Suprapubic skin (tissue), 4 donors: ENCODE results near the gene AGMO. TPM values are rescaled to one million over a fixed set of nuclear protein-coding genes. Genes with fewer than 3 reads are reported as not detected.

Experiments
- DNase-seq, 2 donors: peaks; one replicate each; pipeline ENCODE4 v3.0.0-alpha.2; 2019; ENCODE audit warnings: low spot score in 2 of 2
- H3K27ac ChIP-seq: fragments of 200-600 bp; sonication (generic); one replicate; pipeline ENCODE4 v1.5.1; 2019
- H3K27me3 ChIP-seq: fragments of 200-600 bp; sonication (generic); one replicate; pipeline ENCODE4 v1.5.1; 2019
- H3K36me3 ChIP-seq: fragments of 200-600 bp; sonication (generic); one replicate; pipeline ENCODE4 v1.5.1; 2019
- H3K4me1 ChIP-seq: fragments of 200-600 bp; sonication (generic); one replicate; pipeline ENCODE4 v1.5.1; 2019
- H3K4me3 ChIP-seq: fragments of 200-600 bp; sonication (generic); one replicate; pipeline ENCODE4 v1.5.1; 2019; ENCODE audit warnings: mild to moderate bottlenecking
- H3K9me3 ChIP-seq: fragments of 200-600 bp; sonication (generic); one replicate; pipeline ENCODE4 v1.5.1; 2019
- CTCF ChIP-seq, 2 donors: fragments of 200-600 bp in 1 of 2; fragments of 450-650 bp in 1 of 2; sonication (generic) in 1 of 2; IDR thresholded peaks; one replicate each; pipeline ENCODE4 v1.5.1; 2016 to 2019; ENCODE audit warnings: antibody characterized with exemption in 2 of 2, mild to moderate bottlenecking in 1 of 2, moderate library complexity in 1 of 2
- EP300 ChIP-seq: sonication (generic); formaldehyde crosslinking; IDR thresholded peaks from one replicate; pipeline ENCODE4 v1.6.1; 2017; ENCODE audit warnings: antibody characterized with exemption
- POLR2A ChIP-seq, 2 donors: fragments of 450-650 bp; IDR thresholded peaks; one replicate each; pipeline ENCODE4 v1.6.1; 2017; ENCODE audit warnings: antibody characterized with exemption in 2 of 2, mild to moderate bottlenecking in 2 of 2, moderate library complexity in 2 of 2
- POLR2AphosphoS5 ChIP-seq, 3 donors: sonication (generic); formaldehyde crosslinking; IDR thresholded peaks; one replicate each; pipeline ENCODE4 v1.6.1; 2017; ENCODE audit warnings: antibody characterized with exemption in 3 of 3
- WGBS: methylation state at CpG from one replicate; pipeline ENCODE4 v1.1.5; 2018; 5-methylcytosine and 5-hydroxymethylcytosine counted together
- total RNA-seq, 4 donors: library from RNA; depleted of rRNA; stranded (reverse); fragments of >200 nt; gene quantifications; one replicate each; pipeline ENCODE4 v1.1.0, GENCODE V29; 2016

Gene AGMO
- total RNA-seq, 4 donors from 2014 or later, result 0.40 TPM; not detected in 3

GRCh38 chr7:15397922-15398760 is 163.7 kb downstream of the AGMO start:
- WGBS, result 66% methylated on average over 9 of the region's 9 CpGs

GRCh38 chr7:15397159-15397550 is 164.7 kb downstream of the AGMO start:
- TF ChIP-seq POLR2A (IDR thresholded peaks at IDR 0.05) (no peak), EP300 (no peak), CTCF (IDR thresholded peaks at IDR 0.05) (no peak), POLR2AphosphoS5 (IDR thresholded peaks at IDR 0.05) (no peak)
- 95% methylated on average over 40 of the region's 43 CpGs for WGBS
- no peaks in the 10 kb centered on the region for H3K27me3 ChIP-seq
- H3K4me3 ChIP-seq, result no peak overlapping the region
- no peaks in the 10 kb centered on the region for H3K9me3 ChIP-seq
- no peaks in the 10 kb centered on the region for H3K36me3 ChIP-seq
- no peaks in the 10 kb centered on the region for H3K4me1 ChIP-seq
- H3K27ac ChIP-seq, result no peak overlapping the region
- no peak for DNase-seq

More at GRCh38 chr7:15397922-15398760, 163.7 kb downstream of the AGMO start:
- no peaks in the 10 kb centered on the region for H3K27me3 ChIP-seq
- no peak for DNase-seq
- H3K9me3 ChIP-seq, result no peaks in the 10 kb centered on the region
- no peak for TF ChIP-seq POLR2A (IDR thresholded peaks at IDR 0.05)
- no peak for TF ChIP-seq EP300
- TF ChIP-seq CTCF (IDR thresholded peaks at IDR 0.05), result no peak
- TF ChIP-seq POLR2AphosphoS5 (IDR thresholded peaks at IDR 0.05), result no peak
- no peaks in the 10 kb centered on the region for H3K4me1 ChIP-seq
- H3K36me3 ChIP-seq, result no peaks in the 10 kb centered on the region
- H3K27ac ChIP-seq, result no peak overlapping the region
- H3K4me3 ChIP-seq, result no peak overlapping the region

- DNase-seq, result no peak
- 89% methylated on average over 23 of the region's 24 CpGs for WGBS
- H3K27me3 ChIP-seq, result no peaks in the 10 kb centered on the region
- H3K36me3 ChIP-seq, result no peaks in the 10 kb centered on the region
- no peak overlapping the region for H3K4me3 ChIP-seq
- H3K4me1 ChIP-seq, result no peaks in the 10 kb centered on the region
- H3K27ac ChIP-seq, result no peak overlapping the region
- H3K9me3 ChIP-seq, result no peaks in the 10 kb centered on the region
- TF ChIP-seq EP300 (no peak), CTCF (IDR thresholded peaks at IDR 0.05) (no peak), POLR2A (IDR thresholded peaks at IDR 0.05) (no peak)
Measured at GRCh38 chr7:15396210-15397158, 165.3 kb downstream of the AGMO start.

- Histone ChIP-seq H3K36me3 (no peaks in the 10 kb centered on the region), H3K27me3 (no peaks in the 10 kb centered on the region), H3K9me3 (no peaks in the 10 kb centered on the region), H3K27ac (no peak overlapping the region), H3K4me1 (no peaks in the 10 kb centered on the region), H3K4me3 (no peak overlapping the region)
- 84% methylated on average over 1 of the region's 1 CpG for WGBS
- TF ChIP-seq POLR2A (IDR thresholded peaks at IDR 0.05) (no peak), EP300 (no peak), CTCF (IDR thresholded peaks at IDR 0.05) (no peak), POLR2AphosphoS5 (IDR thresholded peaks at IDR 0.05) (no peak)
- DNase-seq, result no peak
Measured at GRCh38 chr7:15389073-15389472, 172.7 kb downstream of the AGMO start.
